ENCODE data around the gene RANBP3.

GRCh38 chr19:5997371-5997770, 19.4 kb upstream of the RANBP3 start:
- TF ChIP-seq POLR2A (IDR thresholded peaks at IDR 0.05; ENCODE audit: borderline replicate concordance, extremely low read depth, insufficient read depth, insufficient read length) (no peak), EZH2phosphoT487 (IDR thresholded peaks at IDR 0.05; ENCODE audit: borderline replicate concordance) (no peak), ZFX (IDR thresholded peaks at IDR 0.05) (no peak), EZH2 (IDR thresholded peaks at IDR 0.05) (no peak), CBX3 (IDR thresholded peaks at IDR 0.05; ENCODE audit: low read depth) (no peak)
- TF ChIP-seq, protein P1, sequence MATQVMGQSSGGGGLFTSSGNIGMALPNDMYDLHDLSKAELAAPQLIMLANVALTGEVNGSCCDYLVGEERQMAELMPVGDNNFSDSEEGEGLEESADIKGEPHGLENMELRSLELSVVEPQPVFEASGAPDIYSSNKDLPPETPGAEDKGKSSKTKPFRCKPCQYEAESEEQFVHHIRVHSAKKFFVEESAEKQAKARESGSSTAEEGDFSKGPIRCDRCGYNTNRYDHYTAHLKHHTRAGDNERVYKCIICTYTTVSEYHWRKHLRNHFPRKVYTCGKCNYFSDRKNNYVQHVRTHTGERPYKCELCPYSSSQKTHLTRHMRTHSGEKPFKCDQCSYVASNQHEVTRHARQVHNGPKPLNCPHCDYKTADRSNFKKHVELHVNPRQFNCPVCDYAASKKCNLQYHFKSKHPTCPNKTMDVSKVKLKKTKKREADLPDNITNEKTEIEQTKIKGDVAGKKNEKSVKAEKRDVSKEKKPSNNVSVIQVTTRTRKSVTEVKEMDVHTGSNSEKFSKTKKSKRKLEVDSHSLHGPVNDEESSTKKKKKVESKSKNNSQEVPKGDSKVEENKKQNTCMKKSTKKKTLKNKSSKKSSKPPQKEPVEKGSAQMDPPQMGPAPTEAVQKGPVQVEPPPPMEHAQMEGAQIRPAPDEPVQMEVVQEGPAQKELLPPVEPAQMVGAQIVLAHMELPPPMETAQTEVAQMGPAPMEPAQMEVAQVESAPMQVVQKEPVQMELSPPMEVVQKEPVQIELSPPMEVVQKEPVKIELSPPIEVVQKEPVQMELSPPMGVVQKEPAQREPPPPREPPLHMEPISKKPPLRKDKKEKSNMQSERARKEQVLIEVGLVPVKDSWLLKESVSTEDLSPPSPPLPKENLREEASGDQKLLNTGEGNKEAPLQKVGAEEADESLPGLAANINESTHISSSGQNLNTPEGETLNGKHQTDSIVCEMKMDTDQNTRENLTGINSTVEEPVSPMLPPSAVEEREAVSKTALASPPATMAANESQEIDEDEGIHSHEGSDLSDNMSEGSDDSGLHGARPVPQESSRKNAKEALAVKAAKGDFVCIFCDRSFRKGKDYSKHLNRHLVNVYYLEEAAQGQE (IDR thresholded peaks at IDR 0.05; ENCODE audit: low read depth), result no peak
- TF ChIP-seq, protein P2, sequence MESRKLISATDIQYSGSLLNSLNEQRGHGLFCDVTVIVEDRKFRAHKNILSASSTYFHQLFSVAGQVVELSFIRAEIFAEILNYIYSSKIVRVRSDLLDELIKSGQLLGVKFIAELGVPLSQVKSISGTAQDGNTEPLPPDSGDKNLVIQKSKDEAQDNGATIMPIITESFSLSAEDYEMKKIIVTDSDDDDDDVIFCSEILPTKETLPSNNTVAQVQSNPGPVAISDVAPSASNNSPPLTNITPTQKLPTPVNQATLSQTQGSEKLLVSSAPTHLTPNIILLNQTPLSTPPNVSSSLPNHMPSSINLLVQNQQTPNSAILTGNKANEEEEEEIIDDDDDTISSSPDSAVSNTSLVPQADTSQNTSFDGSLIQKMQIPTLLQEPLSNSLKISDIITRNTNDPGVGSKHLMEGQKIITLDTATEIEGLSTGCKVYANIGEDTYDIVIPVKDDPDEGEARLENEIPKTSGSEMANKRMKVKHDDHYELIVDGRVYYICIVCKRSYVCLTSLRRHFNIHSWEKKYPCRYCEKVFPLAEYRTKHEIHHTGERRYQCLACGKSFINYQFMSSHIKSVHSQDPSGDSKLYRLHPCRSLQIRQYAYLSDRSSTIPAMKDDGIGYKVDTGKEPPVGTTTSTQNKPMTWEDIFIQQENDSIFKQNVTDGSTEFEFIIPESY (IDR thresholded peaks at IDR 0.05; ENCODE audit: extremely low read depth, insufficient replicate concordance, low read length), result no peak
- TF ChIP-seq, protein P3, sequence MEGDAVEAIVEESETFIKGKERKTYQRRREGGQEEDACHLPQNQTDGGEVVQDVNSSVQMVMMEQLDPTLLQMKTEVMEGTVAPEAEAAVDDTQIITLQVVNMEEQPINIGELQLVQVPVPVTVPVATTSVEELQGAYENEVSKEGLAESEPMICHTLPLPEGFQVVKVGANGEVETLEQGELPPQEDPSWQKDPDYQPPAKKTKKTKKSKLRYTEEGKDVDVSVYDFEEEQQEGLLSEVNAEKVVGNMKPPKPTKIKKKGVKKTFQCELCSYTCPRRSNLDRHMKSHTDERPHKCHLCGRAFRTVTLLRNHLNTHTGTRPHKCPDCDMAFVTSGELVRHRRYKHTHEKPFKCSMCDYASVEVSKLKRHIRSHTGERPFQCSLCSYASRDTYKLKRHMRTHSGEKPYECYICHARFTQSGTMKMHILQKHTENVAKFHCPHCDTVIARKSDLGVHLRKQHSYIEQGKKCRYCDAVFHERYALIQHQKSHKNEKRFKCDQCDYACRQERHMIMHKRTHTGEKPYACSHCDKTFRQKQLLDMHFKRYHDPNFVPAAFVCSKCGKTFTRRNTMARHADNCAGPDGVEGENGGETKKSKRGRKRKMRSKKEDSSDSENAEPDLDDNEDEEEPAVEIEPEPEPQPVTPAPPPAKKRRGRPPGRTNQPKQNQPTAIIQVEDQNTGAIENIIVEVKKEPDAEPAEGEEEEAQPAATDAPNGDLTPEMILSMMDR (IDR thresholded peaks at IDR 0.05 in 2 of 3, conservative IDR thresholded peaks at IDR 0.05 in 1 of 3; ENCODE audit: borderline replicate concordance in 1 of 3, insufficient read depth in 1 of 3, low read depth in 2 of 3, low read length in 2 of 3), result peak in 2 of 3 experiments; percentile 16 to 21; a peak in 2 of 6 replicates

Data from HCT116 (cell line).